ENCODE measurements around the gene RPTN. TPM values are rescaled to one million over a fixed set of nuclear protein-coding genes. Genes with fewer than 3 reads are reported as not detected.
"Not testable (repeated sequence)": the region's sequence is repeated elsewhere in the genome, so short reads cannot be mapped to it uniquely, and the experiment has no call there.

Gene RPTN
- polyA plus RNA-seq, 10 donors: not detected

GRCh38 chr1:152166966-152167365 lies 7.9 kb upstream of the RPTN start:
- no peak for DNase-seq

DNA sequence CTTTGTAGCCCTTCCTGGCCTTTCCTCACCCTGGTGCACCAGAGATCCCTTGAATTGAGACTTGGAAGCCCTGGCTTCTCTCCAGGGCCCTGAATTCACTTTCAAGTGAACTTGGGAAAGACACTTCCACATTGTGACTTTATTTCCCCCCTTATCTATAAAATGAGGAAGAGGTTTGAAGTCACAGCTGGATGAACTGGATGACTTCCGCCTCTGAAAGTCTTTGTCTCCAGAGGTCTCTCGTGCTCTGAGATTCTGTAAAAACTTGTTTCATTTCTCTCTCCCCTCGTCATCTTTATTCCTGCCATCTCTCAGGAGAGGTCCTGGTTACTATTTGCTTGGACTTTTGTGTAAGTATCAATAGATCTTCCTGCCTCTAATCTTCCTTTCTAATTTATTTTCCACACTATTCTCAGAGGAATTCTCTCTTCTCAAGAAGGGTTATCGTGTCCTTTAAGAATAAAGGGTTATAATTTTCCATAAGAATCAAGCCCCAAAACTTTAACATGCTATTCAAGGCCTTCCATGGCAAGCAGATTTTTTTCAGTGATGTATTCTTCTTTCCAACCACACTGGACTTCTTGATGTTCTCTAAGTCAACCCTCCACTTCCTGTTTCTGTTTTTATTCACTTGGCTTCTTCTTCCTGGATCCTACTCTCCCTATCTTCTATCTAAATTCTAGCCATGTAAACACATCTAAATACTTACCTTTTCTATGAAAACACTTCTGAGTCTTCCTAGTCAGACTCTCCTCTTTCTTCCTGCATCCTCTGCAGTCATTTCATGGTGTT lies 6.5 kb upstream of the RPTN start:
- DNase-seq: no peak

DNA sequence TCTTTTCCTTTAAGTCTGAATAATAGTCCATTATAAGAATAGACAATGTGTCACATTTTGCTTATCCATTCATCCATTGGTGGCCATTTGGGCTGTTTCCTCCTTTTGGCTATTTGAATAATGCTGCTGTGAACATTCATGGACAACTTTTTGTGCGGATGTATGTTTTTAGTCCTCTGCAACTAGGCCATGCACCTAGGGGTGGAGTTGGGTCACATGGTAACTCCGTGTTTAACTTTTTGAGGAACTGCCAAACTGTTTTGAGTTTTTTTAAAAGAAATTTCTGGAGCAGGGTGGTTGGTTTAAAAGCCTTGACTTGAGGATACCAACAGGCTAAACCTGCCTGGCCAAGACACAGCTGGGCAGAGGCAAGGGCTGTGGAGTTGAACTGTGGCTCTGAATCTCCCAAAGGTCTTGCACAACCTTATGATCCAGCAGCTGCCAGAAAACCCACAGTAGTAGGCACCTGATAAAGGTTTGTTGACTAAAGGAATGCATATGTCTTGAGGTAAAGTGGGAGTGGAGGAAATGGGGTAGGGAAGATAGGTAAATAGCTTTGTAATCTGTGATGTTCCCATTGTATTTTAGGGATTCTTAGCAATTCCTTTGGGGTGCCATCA lies 5.6 kb upstream of the RPTN start:
- DNase-seq: no peak

DNA sequence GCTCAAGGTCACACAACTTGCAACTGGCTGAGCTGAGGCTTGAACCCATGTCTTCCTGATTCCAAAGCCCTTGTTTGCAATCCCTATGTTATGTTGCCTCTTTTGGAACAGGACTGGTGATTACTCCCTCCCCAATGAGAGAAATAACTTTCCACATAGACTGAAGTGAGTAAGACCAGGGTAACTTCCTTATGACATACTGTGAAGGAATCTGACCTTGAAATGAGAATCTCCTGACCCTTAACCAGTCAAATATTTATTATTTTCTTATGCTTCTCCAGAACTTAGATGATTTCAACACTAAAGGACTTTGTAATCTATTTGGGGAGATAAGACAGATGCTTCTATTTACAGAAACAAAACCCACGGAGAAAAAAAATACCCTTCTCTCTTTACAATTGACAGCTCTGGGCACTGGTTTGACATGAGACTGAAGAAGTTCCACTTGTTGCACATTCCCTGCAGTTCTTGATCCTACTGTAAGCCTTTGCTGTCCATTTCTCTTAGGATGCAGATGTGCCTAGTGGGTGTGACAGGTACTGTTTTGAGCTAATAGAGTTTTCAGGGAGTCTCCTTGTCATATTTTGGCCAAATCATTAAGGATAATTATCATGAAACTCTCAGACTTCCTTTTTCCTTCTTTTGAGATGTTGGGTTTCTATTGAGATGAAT lies 3.9 kb upstream of the RPTN start:
- peak in 1 of 3 donors; percentile 34 for DNase-seq

DNA sequence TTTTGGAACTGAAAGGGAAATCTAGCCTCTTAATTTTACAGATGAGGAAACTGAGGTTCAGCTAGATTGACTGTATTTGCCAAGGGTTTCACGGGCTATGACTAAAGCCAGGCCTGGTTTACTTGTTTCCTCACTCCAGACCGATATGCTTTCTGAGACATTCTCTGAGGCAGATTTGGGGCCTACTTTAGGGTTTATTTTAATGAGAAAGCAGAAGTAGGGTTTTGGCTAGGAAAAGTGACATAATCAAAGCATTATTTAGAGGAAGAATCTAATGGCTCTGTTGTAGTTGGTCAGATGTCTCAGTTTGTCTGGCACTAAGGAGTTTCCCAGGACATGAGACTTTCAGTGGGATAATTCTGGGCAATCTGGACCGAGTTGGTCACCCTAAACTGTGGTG lies 1.5 kb upstream of the RPTN start:
- DNase-seq: peak in 1 of 3 donors; percentile 11

DNA sequence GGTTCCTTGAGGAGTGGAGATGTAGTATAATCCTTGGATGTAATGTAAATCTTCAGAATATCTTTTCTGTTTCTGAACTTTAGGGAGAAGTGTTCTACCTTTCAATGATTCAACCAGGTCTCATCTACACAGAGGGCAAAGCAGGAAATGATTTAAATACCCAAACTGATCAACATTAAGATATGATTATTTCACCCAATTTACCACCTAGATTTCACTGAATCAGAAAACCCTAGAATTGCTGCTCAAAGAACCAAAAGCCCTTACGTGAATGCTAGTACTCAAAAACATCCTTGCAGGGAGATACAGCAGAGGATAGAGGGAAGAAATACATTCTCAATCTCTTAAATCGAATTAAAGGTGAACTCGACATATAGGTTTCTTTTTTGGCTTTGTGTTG lies 5.0 kb downstream of the RPTN start:
- no peak for DNase-seq

- DNase-seq: no peak
Observed at GRCh38 chr1:152151646-152152045, 7.4 kb downstream of the RPTN start.

GRCh38 chr1:152148981-152149380 lies 10.0 kb downstream of the RPTN start:
- DNase-seq: no peak

DNA sequence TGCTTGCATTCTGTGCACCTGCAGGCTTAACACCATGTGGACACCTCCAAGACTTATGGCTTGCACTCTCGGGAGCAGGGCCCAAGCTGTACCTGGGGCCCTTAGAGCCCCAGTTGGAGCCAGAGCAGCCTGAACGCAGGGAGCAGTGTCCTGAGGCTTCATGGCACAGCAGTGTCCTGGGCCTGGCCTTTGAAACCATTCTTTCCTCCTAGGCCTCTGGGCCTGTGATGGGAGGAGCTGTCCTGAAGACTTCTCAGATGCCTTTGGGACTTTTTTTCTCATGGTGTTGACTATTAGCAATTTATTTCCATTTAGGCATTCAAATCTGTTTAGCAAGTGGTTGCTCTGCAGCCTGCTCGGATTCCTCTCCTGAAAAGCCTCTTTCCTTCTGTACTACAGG lies 11.0 kb downstream of the RPTN start:
- DNase-seq: no peak

GRCh38 chr1:152145769-152146168 lies 13.3 kb downstream of the RPTN start:
- DNase-seq: no peak

DNA sequence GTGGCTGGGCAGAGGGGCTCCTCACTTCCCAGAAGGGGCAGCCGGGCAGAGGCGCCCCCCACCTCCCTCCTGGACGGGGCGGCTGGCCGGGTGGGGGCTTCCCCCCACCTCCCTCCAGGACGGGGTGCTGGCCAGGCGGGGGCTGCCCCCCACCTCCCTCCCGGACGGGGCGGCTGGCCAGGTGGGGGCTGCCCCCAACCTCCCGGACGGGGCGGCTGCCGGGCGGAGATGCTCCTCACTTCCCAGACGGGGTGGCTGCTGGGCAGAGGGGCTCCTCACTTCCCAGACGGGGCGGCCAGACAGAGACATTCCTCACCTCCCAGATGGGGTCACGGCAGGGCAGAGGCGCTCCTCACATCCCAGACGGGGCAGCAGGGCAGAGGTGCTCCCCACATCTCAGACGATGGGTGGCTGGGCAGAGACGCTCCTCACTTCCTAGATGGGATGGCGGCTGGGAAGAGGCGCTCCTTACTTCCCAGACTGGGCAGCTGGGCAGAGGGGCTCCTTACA lies 14.3 kb downstream of the RPTN start:
- not testable (repeated sequence) for DNase-seq

- DNase-seq: no peak
Observed at GRCh38 chr1:152143150-152143887, 15.7 kb downstream of the RPTN start.

DNA sequence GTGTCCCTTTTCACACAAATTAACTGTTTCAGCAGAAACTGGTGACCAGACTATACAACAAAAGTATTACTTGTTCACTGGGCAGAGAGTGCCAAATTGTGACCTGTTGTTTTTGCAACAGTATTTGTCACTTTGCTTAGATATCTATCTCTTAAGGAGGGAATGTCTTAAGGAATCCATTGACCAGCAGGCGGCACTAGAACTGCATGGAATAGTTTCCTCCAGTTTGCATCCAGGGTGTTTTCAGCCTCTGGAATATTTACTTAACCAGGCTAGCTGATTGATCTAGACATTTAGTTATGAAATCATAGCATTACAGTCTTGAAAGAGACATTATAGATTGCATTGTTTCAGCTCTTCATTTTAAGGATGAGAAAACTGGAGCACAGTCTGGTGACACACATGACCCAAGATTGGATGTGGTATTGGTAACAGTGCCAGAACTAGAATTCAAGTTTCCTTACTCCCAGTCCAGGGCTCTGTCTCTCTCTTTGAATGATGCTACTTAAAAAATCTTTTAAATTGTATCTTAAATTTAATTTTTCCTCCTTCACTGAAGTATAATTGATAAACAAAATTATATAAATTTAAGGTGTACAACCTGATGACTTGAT lies 16.9 kb downstream of the RPTN start:
- peak; percentile 22 to 34 (median 28) for DNase-seq

DNA sequence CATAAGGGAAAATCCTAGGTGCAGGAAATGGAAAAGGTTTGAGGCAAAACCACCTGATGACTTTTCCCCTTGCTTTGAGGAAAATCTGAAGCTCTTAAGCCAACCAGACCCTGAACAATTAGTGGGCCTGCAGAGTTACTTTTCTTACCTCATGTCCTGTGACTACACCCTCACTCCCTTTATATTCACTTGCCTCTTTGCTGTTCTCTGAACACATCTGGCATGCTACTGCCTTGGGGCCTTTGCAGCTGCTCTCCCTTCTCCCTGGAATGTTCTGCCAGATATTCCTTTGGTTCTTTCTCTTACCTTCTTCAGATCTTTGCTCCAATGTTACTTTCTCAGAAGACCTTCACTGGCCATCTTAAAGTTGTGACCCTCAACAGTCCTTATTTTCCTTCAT lies 21.8 kb downstream of the RPTN start:
- no peak for DNase-seq

DNA sequence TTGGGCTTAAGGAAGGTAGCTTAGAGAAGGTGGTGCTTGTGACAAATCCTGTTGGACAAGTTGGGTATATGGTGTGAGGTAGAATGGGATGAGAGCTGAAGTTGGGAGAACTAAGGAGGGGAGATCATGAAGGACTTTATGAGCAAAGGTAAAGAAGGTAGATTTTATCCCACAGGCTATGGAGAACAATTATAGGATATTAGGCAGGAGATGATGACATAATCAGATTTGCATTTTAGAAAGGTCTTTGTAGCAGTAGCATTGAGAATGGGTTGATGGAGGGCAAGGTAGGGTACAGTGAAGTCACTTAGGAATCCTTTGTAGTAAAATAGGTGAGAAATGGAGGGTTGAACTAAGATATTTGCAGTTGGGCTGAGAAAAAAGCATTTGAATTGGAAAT lies 28.8 kb downstream of the RPTN start:
- no peak for DNase-seq

DNA sequence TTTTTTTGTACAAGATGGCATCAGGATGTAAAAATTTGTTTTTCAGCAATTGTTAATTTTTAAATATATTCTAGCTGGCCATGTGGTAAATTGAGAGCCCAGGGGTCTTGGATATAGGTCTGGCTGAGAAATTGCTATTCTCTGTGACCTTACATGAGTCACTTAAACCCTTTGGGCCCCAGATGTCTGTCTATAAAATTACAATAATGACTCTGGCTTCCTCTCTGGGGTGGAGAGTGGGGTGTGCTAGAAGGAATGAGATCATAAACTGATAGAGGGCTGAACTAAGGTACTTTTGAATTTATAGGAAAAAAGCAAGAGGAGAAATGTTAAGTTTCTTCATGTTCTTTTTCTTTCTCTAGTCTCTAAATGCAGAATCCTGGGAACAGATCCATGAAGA lies 31.4 kb downstream of the RPTN start:
- DNase-seq: no peak

DNA sequence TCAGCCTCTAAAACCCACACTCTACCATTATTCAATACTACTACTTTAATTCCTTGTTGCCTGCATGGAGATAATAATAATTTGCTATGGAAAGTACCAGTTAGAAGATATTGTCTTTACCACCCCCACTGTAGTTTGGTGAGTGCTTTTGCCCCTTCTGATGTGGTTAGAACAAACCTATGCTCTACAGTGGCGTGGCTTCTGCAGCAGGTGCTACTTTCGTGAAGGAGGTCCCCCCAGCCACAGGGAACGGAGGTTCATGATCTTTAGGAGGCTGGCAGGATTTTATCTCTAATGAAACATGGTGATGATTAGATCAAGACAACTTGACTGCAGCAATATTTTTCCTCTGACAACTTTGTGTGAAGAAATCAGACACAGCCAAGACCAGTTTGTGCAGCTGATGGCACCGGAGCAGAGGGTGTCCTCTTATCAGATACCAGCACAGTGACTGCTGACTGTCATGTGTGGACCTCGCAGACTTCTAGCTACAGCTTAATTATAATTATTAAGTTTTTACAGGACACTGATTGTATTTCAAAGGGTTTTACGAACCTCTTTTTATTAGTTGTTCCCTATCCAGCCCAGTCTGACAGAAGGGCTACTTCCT lies 33.1 kb downstream of the RPTN start:
- DNase-seq: no peak

DNA sequence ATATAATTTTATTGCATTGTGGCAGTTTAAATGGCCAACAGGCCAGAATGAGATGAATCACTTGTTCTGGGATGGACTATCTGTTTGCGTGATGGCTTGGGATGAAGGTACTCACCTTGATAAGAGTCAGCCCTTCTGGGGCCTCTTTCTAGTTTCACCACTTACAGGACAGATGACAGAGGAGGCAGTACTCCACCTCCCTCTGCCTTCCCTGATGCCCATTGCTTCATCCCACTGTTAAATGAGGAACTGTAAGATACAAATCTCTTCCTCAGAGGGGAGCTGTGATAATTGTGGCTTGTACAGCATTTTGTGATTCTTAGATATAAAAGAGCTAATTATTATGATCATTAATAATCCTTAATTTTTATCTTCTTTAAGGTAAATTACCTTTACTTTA lies 40.1 kb downstream of the RPTN start:
- DNase-seq: no peak

DNA sequence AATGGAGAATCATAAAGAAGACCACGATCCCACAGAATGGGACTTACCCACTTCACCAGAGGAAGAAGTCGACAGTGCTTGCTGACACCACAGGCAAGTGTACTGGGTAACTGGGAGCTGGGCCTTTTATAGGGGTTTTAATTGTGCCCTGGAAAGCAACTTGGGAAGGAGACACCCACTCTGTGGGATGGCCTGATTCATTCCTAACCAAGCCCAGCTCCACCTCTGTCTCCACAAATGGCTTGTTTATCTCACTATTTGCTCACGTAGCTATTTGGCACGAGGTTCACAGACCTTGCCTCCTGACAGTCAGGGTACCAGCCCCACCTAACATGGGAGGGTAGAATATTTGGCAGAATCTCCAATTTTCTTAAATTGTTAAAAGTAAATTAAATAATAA lies 43.7 kb downstream of the RPTN start, which contains the start of gene TCHH:
TSS of gene TCHH (minus strand) at position 101 of the 400 bp plus-strand sequence. CDS start 1,364 bp downstream, outside the sequence.
- no peak for DNase-seq

- peak in 1 of 3 donors; percentile 13 for DNase-seq
Observed at GRCh38 chr1:152112885-152113432, 46.1 kb downstream of the RPTN start.

Data from muscle of back (tissue), 11 donors.